ENCODE data around the gene PRKAG2.
"Not testable (repeated sequence)": the region's sequence is repeated elsewhere in the genome, so short reads cannot be mapped to it uniquely, and the experiment has no call there.

PRKAG2 gene

GRCh38 chr7:151833691-151834090 is 43.2 kb downstream of the PRKAG2 start:
- Histone ChIP-seq H3K4me3 (ENCODE audit: low read length) (no peak overlapping the region), H3K9me3 (ENCODE audit: low read length) (no peaks in the 10 kb centered on the region), H2AFZ (ENCODE audit: low read depth, low read length) (no peak overlapping the region), H3K4me1 (ENCODE audit: insufficient read depth, low read length) (no peaks in the 10 kb centered on the region), H3K36me3 (ENCODE audit: insufficient read depth, low read length) (no peaks in the 10 kb centered on the region), H3K27me3 (ENCODE audit: insufficient read depth, low read length) (peaks cover 15% of the 10 kb centered on the region)

- Histone ChIP-seq H3K4me1 (ENCODE audit: insufficient read depth, low read length) (no peaks in the 10 kb centered on the region), H3K27me3 (ENCODE audit: insufficient read depth, low read length) (peaks cover 15% of the 10 kb centered on the region), H3K9me3 (ENCODE audit: low read length) (no peaks in the 10 kb centered on the region), H2AFZ (ENCODE audit: low read depth, low read length) (no peak overlapping the region), H3K4me3 (ENCODE audit: low read length) (no peak overlapping the region), H3K36me3 (ENCODE audit: insufficient read depth, low read length) (no peaks in the 10 kb centered on the region)
Observed at GRCh38 chr7:151833213-151833651, 43.7 kb downstream of the PRKAG2 start.

- Histone ChIP-seq H3K9me3 (ENCODE audit: low read length) (no peaks in the 10 kb centered on the region), H3K4me3 (ENCODE audit: low read length) (no peak overlapping the region)
Observed at GRCh38 chr7:151832656-151833055, 44.3 kb downstream of the PRKAG2 start.

GRCh38 chr7:151832138-151832537 is 44.8 kb downstream of the PRKAG2 start:
- H3K27me3 ChIP-seq (ENCODE audit: insufficient read depth, low read length), result peaks cover 10% of the 10 kb centered on the region
- no peaks in the 10 kb centered on the region for H3K36me3 ChIP-seq (ENCODE audit: insufficient read depth, low read length)
- no peaks in the 10 kb centered on the region for H3K9me3 ChIP-seq (ENCODE audit: low read length)
- H3K4me1 ChIP-seq (ENCODE audit: insufficient read depth, low read length), result no peaks in the 10 kb centered on the region
- H3K4me3 ChIP-seq (ENCODE audit: low read length), result no peak overlapping the region
- H2AFZ ChIP-seq (ENCODE audit: low read depth, low read length), result no peak overlapping the region

More at GRCh38 chr7:151832656-151833055, 44.3 kb downstream of the PRKAG2 start:
- peaks cover 13% of the 10 kb centered on the region for H3K27me3 ChIP-seq (ENCODE audit: insufficient read depth, low read length)
- no peak overlapping the region for H2AFZ ChIP-seq (ENCODE audit: low read depth, low read length)
- no peaks in the 10 kb centered on the region for H3K36me3 ChIP-seq (ENCODE audit: insufficient read depth, low read length)
- H3K4me1 ChIP-seq (ENCODE audit: insufficient read depth, low read length), result no peaks in the 10 kb centered on the region

- no peak overlapping the region for H2AFZ ChIP-seq (ENCODE audit: low read depth, low read length)
- H3K27me3 ChIP-seq (ENCODE audit: insufficient read depth, low read length), result peaks cover 6% of the 10 kb centered on the region
- H3K4me3 ChIP-seq (ENCODE audit: low read length), result no peak overlapping the region
- no peaks in the 10 kb centered on the region for H3K36me3 ChIP-seq (ENCODE audit: insufficient read depth, low read length)
- no peaks in the 10 kb centered on the region for H3K4me1 ChIP-seq (ENCODE audit: insufficient read depth, low read length)
- H3K9me3 ChIP-seq (ENCODE audit: low read length), result no peaks in the 10 kb centered on the region
Observed at GRCh38 chr7:151831606-151832005, 45.3 kb downstream of the PRKAG2 start.

GRCh38 chr7:151830121-151830830 is 46.6 kb downstream of the PRKAG2 start:
- Histone ChIP-seq H3K36me3 (ENCODE audit: insufficient read depth, low read length) (no peaks in the 10 kb centered on the region), H2AFZ (ENCODE audit: low read depth, low read length) (no peak overlapping the region), H3K4me1 (ENCODE audit: insufficient read depth, low read length) (no peaks in the 10 kb centered on the region), H3K4me3 (ENCODE audit: low read length) (no peak overlapping the region), H3K27me3 (ENCODE audit: insufficient read depth, low read length) (no peaks in the 10 kb centered on the region), H3K9me3 (ENCODE audit: low read length) (no peaks in the 10 kb centered on the region)

GRCh38 chr7:151829707-151830106 is 47.2 kb downstream of the PRKAG2 start:
- Histone ChIP-seq H3K4me1 (ENCODE audit: insufficient read depth, low read length) (no peaks in the 10 kb centered on the region), H2AFZ (ENCODE audit: low read depth, low read length) (no peak overlapping the region), H3K27me3 (ENCODE audit: insufficient read depth, low read length) (no peaks in the 10 kb centered on the region), H3K36me3 (ENCODE audit: insufficient read depth, low read length) (no peaks in the 10 kb centered on the region), H3K4me3 (ENCODE audit: low read length) (no peak overlapping the region), H3K9me3 (ENCODE audit: low read length) (no peaks in the 10 kb centered on the region)

GRCh38 chr7:151827620-151828019 is 49.3 kb downstream of the PRKAG2 start:
- H3K4me3 ChIP-seq (ENCODE audit: low read length), result no peak overlapping the region
- no peak overlapping the region for H2AFZ ChIP-seq (ENCODE audit: low read depth, low read length)
- peaks cover under 1% of the 10 kb centered on the region for H3K27me3 ChIP-seq (ENCODE audit: insufficient read depth, low read length)
- H3K36me3 ChIP-seq (ENCODE audit: insufficient read depth, low read length), result no peaks in the 10 kb centered on the region
- H3K4me1 ChIP-seq (ENCODE audit: insufficient read depth, low read length), result no peaks in the 10 kb centered on the region
- no peaks in the 10 kb centered on the region for H3K9me3 ChIP-seq (ENCODE audit: low read length)

GRCh38 chr7:151826316-151826715 is 50.6 kb downstream of the PRKAG2 start:
- not testable (repeated sequence) for H3K9me3 ChIP-seq (ENCODE audit: low read length); H3K4me1 ChIP-seq (ENCODE audit: insufficient read depth, low read length); H2AFZ ChIP-seq (ENCODE audit: low read depth, low read length); H3K4me3 ChIP-seq (ENCODE audit: low read length); H3K27me3 ChIP-seq (ENCODE audit: insufficient read depth, low read length); H3K36me3 ChIP-seq (ENCODE audit: insufficient read depth, low read length)

GRCh38 chr7:151825721-151826120 is 51.2 kb downstream of the PRKAG2 start:
- no peaks in the 10 kb centered on the region for H3K9me3 ChIP-seq (ENCODE audit: low read length)
- no peak overlapping the region for H3K4me3 ChIP-seq (ENCODE audit: low read length)
- H3K4me1 ChIP-seq (ENCODE audit: insufficient read depth, low read length), result peaks cover 2% of the 10 kb centered on the region
- H3K27me3 ChIP-seq (ENCODE audit: insufficient read depth, low read length), result peaks cover 5% of the 10 kb centered on the region
- H3K36me3 ChIP-seq (ENCODE audit: insufficient read depth, low read length), result no peaks in the 10 kb centered on the region
- H2AFZ ChIP-seq (ENCODE audit: low read depth, low read length), result no peak overlapping the region

- H3K27me3 ChIP-seq (ENCODE audit: insufficient read depth, low read length), result peaks cover 9% of the 10 kb centered on the region
- no peak overlapping the region for H3K4me3 ChIP-seq (ENCODE audit: low read length)
Observed at GRCh38 chr7:151824373-151824933, 52.5 kb downstream of the PRKAG2 start.

GRCh38 chr7:151823566-151824372 is 53.1 kb downstream of the PRKAG2 start:
- peaks cover 2% of the 10 kb centered on the region for H3K4me1 ChIP-seq (ENCODE audit: insufficient read depth, low read length)
- H3K27me3 ChIP-seq (ENCODE audit: insufficient read depth, low read length), result peaks cover 9% of the 10 kb centered on the region
- no peaks in the 10 kb centered on the region for H3K36me3 ChIP-seq (ENCODE audit: insufficient read depth, low read length)
- no peak overlapping the region for H3K4me3 ChIP-seq (ENCODE audit: low read length)
- no peaks in the 10 kb centered on the region for H3K9me3 ChIP-seq (ENCODE audit: low read length)
- H2AFZ ChIP-seq (ENCODE audit: low read depth, low read length), result no peak overlapping the region

More at GRCh38 chr7:151824373-151824933, 52.5 kb downstream of the PRKAG2 start:
- H3K4me1 ChIP-seq (ENCODE audit: insufficient read depth, low read length), result peaks cover 2% of the 10 kb centered on the region
- no peak overlapping the region for H2AFZ ChIP-seq (ENCODE audit: low read depth, low read length)
- no peaks in the 10 kb centered on the region for H3K36me3 ChIP-seq (ENCODE audit: insufficient read depth, low read length)
- no peaks in the 10 kb centered on the region for H3K9me3 ChIP-seq (ENCODE audit: low read length)

GRCh38 chr7:151822541-151823181 is 54.3 kb downstream of the PRKAG2 start:
- Histone ChIP-seq H2AFZ (ENCODE audit: low read depth, low read length) (no peak overlapping the region), H3K4me3 (ENCODE audit: low read length) (no peak overlapping the region), H3K4me1 (ENCODE audit: insufficient read depth, low read length) (peaks cover 2% of the 10 kb centered on the region), H3K9me3 (ENCODE audit: low read length) (no peaks in the 10 kb centered on the region), H3K27me3 (ENCODE audit: insufficient read depth, low read length) (peaks cover 13% of the 10 kb centered on the region), H3K36me3 (ENCODE audit: insufficient read depth, low read length) (no peaks in the 10 kb centered on the region)
